ENCODE data around the gene FGFRL1.

Gene FGFRL1

GRCh38 chr4:1055721-1056590 is 44.5 kb downstream of the FGFRL1 start:
- DNase-seq: peak in 1 of 2 experiments; percentile 34

GRCh38 chr4:1056671-1057402 is 45.4 kb downstream of the FGFRL1 start:
- no peak for DNase-seq

- no peak for DNase-seq
These were observed 45.9 kb downstream of the FGFRL1 start for GRCh38 chr4:1057403-1057745.

DNA sequence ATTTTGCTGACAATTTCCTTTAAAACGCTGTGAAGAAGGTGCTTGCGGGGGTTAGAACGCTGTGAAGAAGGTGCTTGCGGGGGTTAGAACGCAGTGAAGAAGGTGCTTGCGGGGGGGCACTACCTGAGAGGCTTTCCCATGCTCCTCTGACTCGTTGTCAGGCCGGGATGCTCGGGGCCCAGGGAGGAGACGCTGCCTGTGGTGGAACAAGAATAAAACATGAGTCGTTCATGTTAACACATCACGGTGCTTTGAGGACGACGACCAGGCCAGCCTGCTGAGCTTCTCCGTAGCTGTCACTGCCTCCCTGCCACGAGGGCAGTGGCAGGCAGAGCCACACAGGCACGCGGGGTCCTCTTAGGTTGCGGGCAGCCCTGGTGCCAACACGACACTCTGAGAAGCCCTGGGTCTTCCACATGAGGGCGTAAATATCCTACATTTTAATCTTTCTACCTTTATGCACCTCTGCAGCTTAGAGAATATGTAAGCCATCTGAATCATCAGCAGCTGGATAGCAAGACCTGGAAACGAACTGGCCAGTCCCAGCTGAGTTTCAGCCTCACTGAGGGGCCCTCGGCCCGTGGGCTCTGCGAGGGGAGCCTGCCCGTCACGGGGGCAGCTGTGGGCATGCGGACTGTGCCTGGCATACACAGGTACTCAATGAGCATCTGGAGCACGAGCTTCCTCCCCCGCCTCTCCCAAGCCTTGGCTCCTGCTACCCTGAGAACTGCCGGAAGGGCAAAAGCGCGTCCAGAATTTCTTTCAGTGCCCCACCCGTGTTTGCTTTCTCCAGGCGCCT is 47.0 kb downstream of the FGFRL1 start:
- DNase-seq: no peak

DNA sequence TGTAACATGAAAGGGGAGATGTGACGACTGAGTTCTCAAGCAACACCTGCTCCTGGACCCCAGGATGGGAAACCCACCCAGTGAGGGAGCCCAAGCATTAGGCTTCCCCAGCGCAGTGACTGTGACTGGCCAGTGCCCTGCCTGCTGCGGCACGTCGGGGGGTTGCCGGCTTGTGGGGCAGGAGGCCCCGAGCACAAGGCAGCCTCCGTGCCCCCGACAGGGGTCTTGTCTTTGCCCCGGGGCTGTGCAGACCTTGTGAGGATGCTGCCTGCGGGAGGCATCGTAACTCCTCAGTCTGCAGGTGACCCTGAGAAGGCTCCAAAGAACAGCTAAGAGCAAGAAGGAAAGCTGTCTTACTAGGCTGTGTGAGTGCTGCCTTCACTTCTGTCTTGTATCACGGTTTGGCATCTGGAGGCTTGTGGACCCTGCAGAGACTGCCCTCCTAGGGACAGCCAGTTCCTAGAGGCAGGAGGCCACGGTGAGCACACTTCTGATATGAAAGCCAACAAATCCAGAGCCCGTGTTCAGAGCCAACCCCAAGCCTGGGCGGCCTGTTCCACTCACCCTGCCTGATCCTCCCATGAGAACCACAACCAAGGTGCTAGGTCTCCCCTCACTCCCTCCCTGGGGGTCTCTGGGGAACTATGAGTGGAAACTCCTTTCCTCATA is 47.7 kb downstream of the FGFRL1 start:
- DNase-seq: no peak

- no peak for DNase-seq
These were observed 48.7 kb downstream of the FGFRL1 start for GRCh38 chr4:1060121-1060520.

DNA sequence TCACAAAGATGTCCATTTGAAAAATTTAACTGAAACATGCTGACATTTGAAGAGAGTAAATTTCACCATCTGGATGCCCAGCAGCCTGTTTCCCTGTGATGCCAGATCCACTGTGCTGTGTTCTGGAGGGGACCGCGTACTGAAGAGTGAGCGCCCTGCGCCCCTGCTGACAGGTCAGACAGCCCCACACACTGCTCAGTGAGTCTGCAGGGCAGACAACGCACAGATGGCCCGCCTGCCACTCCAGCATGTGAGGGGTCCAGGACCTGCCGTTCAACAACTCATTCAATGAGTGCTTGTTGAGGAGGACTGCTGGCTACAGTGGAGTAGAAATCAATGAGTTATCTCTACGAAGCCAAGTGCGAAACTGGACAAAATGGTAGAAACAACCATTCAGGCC is 49.2 kb downstream of the FGFRL1 start:
- DNase-seq: no peak

- DNase-seq: no peak
These were observed 49.8 kb downstream of the FGFRL1 start for GRCh38 chr4:1061056-1061700.

- peak; percentile 56 to 71 for DNase-seq
These were observed 50.3 kb downstream of the FGFRL1 start for GRCh38 chr4:1061760-1062159.

DNA sequence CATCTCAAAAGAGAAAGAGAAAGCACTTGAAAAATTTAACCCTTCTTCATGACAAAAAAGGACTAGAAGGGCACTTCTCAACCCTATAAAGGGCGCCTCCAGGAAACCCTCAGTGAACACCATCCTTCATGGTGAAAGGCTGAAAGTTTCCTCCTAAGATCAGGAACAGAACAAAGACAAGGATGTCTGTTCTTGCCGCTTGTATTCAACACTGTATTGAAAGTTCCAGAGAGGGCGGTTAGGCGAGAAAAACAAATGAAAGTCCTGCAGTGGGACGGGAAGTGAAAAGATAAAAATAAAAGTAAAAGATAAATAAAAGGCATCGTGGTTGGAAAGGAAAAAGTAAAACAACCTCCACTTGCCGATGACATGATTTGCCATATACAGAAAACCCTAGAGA is 51.0 kb downstream of the FGFRL1 start:
- DNase-seq: no peak

- no peak for DNase-seq
These were observed 54.3 kb downstream of the FGFRL1 start for GRCh38 chr4:1065732-1066131.

DNA sequence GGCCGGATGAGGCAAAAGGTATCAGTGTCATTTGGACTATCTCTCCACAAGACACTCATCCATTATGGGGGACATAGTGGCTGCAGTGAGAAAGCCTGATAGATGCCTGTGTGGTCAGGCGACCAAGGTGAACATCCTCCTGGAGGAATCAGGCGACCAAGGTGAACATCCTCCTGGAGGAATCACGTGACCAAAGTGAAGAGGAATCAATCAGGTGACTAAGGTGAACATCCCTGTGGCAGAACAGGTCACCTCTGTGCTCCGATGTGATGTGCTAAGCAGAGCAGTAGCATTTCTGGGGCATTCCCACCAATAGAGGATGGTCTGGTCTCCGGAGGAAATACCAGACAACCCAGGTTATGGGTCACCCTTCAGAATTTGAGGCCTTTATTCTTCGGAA is 58.0 kb downstream of the FGFRL1 start:
- no peak for DNase-seq

- peak in 1 of 2 experiments; percentile 60 for DNase-seq
These were observed 61.5 kb downstream of the FGFRL1 start for GRCh38 chr4:1072830-1073446.

DNA sequence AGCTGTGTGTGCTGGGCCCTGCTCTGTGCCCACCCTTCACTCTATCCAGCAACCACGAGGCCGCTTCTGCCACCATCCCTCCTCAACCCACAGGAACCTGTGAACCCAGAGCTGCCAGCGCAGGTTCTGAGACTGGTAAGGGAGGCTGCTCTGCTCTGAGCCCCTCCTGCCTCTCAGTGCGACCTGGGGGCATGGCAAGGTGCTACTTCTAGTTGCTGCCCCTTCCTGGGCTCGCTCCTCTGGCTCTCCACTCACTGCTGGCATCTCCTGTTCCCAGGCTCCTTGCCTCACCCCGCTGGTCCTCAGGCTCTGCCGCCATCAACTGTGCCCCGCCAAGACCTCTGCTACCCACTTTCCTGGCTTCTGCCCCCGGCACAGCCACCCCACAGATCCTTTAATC is 62.7 kb downstream of the FGFRL1 start:
- no peak for DNase-seq

DNA sequence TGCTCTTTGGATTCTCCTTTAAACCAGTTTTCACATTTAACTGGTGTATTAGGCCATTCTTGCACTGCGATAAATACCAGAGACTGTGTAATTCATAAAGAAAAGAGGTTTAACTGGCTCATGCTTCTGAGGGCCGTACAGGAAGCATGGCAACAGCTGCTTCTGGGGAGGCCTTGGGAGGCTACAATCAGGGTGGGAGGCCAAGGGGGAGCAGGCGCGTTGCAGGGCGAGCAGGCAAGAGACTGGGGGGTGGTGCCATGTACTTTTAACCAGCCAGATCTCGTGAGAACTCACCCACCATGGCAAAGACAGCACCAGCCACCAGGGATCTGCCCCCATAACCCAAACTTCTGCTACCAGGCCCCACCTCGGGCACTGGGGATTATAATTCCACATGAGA is 63.8 kb downstream of the FGFRL1 start:
- no peak for DNase-seq

- DNase-seq: no peak
These were observed 64.6 kb downstream of the FGFRL1 start for GRCh38 chr4:1075809-1076699.
